ENCODE measurements around the gene TLE5. TPM values are rescaled to one million over a fixed set of nuclear protein-coding genes. Genes with fewer than 3 reads are reported as not detected.

Gene TLE5
- total and polyA plus RNA-seq, 9 of the 15 experiments (the other 6 are each of a cell fraction or from before 2014, with no cell fraction given) = 2.0 to 347 (median 235) TPM

- CTCF ChIA-PET (ENCODE audit: low intra/inter-chr PET ratio) = no interaction called here
- H3K36me3 ChIP-seq (ENCODE audit: control insufficient read depth, insufficient read depth, low read length) = no peaks in the 10 kb centered on the region
- 80% methylated on average over 12 of the region's 28 CpGs for WGBS (ENCODE audit: insufficient coverage, low coverage, missing lambda C conversion rate)
Observed at GRCh38 chr19:3019211-3019854, 43.0 kb downstream of the TLE5 start.

More at GRCh38 chr19:3019211-3019854, 43.0 kb downstream of the TLE5 start:
- no peaks in the 10 kb centered on the region for H3K9me3 ChIP-seq (replicated peaks; ENCODE audit: control insufficient read depth, insufficient read depth, low read depth, low read length)
- no peak overlapping the region for H3K27ac ChIP-seq (ENCODE audit: extremely low read depth, low read depth, low read length)
- no peaks in the 10 kb centered on the region for H3K9me1 ChIP-seq (ENCODE audit: control insufficient read depth, insufficient read depth, low read length)
- POLR2A ChIA-PET = interaction anchor here (0.6 to 1.2 kb wide), 3 partner anchors 16 to 25 kb away, joined by 3 to 4 read pairs (median 4); no protein-coding TSS in a partner anchor
- TF ChIP-seq GATA2 (CRISPR knock-in tag; IDR thresholded peaks at IDR 0.05) (no peak), ZNF253 (CRISPR knock-in tag; conservative IDR thresholded peaks at IDR 0.05) (no peak), ZNF347 (CRISPR knock-in tag; IDR thresholded peaks at IDR 0.05; ENCODE audit: low read depth) (no peak), FOXJ3 (CRISPR knock-in tag; IDR thresholded peaks at IDR 0.05) (no peak), MCM3 (IDR thresholded peaks at IDR 0.05) (no peak), CBFB (CRISPR knock-in tag; IDR thresholded peaks at IDR 0.05) (no peak), ATF4 (CRISPR knock-in tag; IDR thresholded peaks at IDR 0.05) (no peak), ARNT (IDR thresholded peaks at IDR 0.05) (no peak), ZNF184 (CRISPR knock-in tag; IDR thresholded peaks at IDR 0.05) (no peak), PTTG1 (tag; IDR thresholded peaks at IDR 0.05; ENCODE audit: low read depth) (no peak), ID3 (CRISPR knock-in tag; IDR thresholded peaks at IDR 0.05) (no peak), ID3 (tag; IDR thresholded peaks at IDR 0.05) (no peak), SLC30A9 (CRISPR knock-in tag; IDR thresholded peaks at IDR 0.05) (no peak), CEBPZ (IDR thresholded peaks at IDR 0.05; ENCODE audit: borderline replicate concordance, low read depth, low read length) (no peak), ZNF436 (CRISPR knock-in tag; IDR thresholded peaks at IDR 0.05) (no peak), ZNF696 (CRISPR knock-in tag; conservative IDR thresholded peaks at IDR 0.05) (no peak), XRCC5 (IDR thresholded peaks at IDR 0.05; ENCODE audit: low read depth, low read length) (no peak)
- intact Hi-C loops (cut with micrococcal nuclease) = no loop called here
- BruUV-seq (replicated peaks) = no TSS peak
- no peak overlapping the region for H2AFZ ChIP-seq (ENCODE audit: low read depth, low read length)
- no peaks in the 10 kb centered on the region for H3K79me2 ChIP-seq (ENCODE audit: control insufficient read depth, insufficient read depth, low read length)
- H3K27me3 ChIP-seq (ENCODE audit: control insufficient read depth in 2 of 2, insufficient read depth in 2 of 2, low read length in 2 of 2) = no peaks in the 10 kb centered on the region
- no peak overlapping the region for H3K4me3 ChIP-seq
- no peaks in the 10 kb centered on the region for H4K20me1 ChIP-seq (replicated peaks; ENCODE audit: control insufficient read depth, insufficient read depth, low read length)
- H3K4me2 ChIP-seq (ENCODE audit: insufficient read depth, low read length) = no peak overlapping the region
- H3K9ac ChIP-seq (ENCODE audit: insufficient read depth in 1 of 2, low read depth in 2 of 2, low read length in 2 of 2) = peak overlapping the region in 1 of 2 experiments; percentile 28; a peak in 1 of 4 replicates
- in situ Hi-C loops (cut with MboI) = no loop called here
- H3K4me1 ChIP-seq (replicated peaks in 1 of 2; ENCODE audit: control insufficient read depth in 2 of 2, insufficient read depth in 2 of 2, low read length in 2 of 2) = peaks cover 10 to 24% of the 10 kb centered on the region in 2 experiments; a peak in 4 of 5 replicates
- ATAC-seq = no peak
- no peak for DNase-seq (ENCODE audit: extremely low read depth in 1 of 4, low spot score in 3 of 4)
- FAIRE-seq = no peak

All from K562 (cell line).